PC-9 (cell line): ENCODE results near the gene EIF4A3.

Experiments
- EZH2 ChIP-seq: fragments of 200-600 bp; sonication (generic); IDR thresholded peaks from 2 replicates; pipeline ENCODE4 v1.8.0; 2017; ENCODE audit warnings: antibody characterized with exemption, low read depth
- TF ChIP-seq, protein P1 (sequence below): fragments of 200-600 bp; sonication (generic); conservative IDR thresholded peaks from 2 replicates; pipeline ENCODE4 v1.6.1; 2017; ENCODE audit warnings: mixed run types, antibody characterized with exemption, mild to moderate bottlenecking, moderate library complexity

DNA sequence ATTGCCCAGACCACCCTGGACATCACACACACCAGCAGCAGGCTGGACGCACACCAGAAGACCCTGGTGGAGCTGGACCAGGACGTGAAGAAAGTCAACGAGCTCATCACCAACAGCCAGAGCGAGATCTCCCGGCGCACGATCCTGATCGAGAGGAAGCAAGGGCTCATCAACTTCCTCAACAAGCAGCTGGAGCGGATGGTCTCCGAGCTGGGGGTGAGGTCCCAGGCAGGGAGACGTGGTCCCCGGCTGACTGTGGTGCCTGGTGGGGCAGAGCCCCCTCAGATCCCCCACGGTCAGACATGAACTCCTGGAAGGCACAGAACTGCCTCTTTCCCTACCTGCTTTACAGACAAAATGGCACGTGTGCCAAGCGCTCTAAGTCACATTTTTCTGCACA lies 62.2 kb downstream of the EIF4A3 start:
- TF ChIP-seq, protein P1, sequence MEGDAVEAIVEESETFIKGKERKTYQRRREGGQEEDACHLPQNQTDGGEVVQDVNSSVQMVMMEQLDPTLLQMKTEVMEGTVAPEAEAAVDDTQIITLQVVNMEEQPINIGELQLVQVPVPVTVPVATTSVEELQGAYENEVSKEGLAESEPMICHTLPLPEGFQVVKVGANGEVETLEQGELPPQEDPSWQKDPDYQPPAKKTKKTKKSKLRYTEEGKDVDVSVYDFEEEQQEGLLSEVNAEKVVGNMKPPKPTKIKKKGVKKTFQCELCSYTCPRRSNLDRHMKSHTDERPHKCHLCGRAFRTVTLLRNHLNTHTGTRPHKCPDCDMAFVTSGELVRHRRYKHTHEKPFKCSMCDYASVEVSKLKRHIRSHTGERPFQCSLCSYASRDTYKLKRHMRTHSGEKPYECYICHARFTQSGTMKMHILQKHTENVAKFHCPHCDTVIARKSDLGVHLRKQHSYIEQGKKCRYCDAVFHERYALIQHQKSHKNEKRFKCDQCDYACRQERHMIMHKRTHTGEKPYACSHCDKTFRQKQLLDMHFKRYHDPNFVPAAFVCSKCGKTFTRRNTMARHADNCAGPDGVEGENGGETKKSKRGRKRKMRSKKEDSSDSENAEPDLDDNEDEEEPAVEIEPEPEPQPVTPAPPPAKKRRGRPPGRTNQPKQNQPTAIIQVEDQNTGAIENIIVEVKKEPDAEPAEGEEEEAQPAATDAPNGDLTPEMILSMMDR, result no peak
- TF ChIP-seq EZH2, result no peak
